ENCODE data around the gene RAB23.
A peak's percentile ranks its signal among the peaks of the same experiment; 100 is the strongest.

Gene RAB23

GRCh38 chr6:57222743-57223077 lies 603 bp upstream of the RAB23 start:
- CTCF ChIA-PET, result interaction anchor here (1.2 to 1.4 kb wide), 4 partner anchors 11 to 95 kb away, joined by 3 to 4 read pairs (median 4); partner anchors contain the start of gene PRIM2
- TF ChIP-seq, protein P1, sequence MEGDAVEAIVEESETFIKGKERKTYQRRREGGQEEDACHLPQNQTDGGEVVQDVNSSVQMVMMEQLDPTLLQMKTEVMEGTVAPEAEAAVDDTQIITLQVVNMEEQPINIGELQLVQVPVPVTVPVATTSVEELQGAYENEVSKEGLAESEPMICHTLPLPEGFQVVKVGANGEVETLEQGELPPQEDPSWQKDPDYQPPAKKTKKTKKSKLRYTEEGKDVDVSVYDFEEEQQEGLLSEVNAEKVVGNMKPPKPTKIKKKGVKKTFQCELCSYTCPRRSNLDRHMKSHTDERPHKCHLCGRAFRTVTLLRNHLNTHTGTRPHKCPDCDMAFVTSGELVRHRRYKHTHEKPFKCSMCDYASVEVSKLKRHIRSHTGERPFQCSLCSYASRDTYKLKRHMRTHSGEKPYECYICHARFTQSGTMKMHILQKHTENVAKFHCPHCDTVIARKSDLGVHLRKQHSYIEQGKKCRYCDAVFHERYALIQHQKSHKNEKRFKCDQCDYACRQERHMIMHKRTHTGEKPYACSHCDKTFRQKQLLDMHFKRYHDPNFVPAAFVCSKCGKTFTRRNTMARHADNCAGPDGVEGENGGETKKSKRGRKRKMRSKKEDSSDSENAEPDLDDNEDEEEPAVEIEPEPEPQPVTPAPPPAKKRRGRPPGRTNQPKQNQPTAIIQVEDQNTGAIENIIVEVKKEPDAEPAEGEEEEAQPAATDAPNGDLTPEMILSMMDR (IDR thresholded peaks at IDR 0.05; ENCODE audit: control extremely low read depth, extremely low read depth, low read depth, missing control alignments), result no peak
- no peak for DNase-seq (ENCODE audit: extremely low spot score)
- POLR2A ChIA-PET, result no interaction called here

- POLR2A ChIA-PET, result interaction anchor here (0.6 to 0.8 kb wide), 2 partner anchors 49 to 63 kb away, joined by 3 to 4 read pairs; partner anchors contain the start of gene BAG2
- TF ChIP-seq, protein P1 (IDR thresholded peaks at IDR 0.05; ENCODE audit: control extremely low read depth, extremely low read depth, low read depth, missing control alignments), result no peak
- DNase-seq (ENCODE audit: extremely low spot score), result peak; percentile 69
- CTCF ChIA-PET, result interaction anchor here (1.0 to 1.7 kb wide), 14 partner anchors 9 to 317 kb away, joined by 3 to 6 read pairs (median 3); partner anchors contain the start of gene PRIM2
These were observed 744 bp downstream of the RAB23 start for GRCh38 chr6:57221191-57221935.

DNA sequence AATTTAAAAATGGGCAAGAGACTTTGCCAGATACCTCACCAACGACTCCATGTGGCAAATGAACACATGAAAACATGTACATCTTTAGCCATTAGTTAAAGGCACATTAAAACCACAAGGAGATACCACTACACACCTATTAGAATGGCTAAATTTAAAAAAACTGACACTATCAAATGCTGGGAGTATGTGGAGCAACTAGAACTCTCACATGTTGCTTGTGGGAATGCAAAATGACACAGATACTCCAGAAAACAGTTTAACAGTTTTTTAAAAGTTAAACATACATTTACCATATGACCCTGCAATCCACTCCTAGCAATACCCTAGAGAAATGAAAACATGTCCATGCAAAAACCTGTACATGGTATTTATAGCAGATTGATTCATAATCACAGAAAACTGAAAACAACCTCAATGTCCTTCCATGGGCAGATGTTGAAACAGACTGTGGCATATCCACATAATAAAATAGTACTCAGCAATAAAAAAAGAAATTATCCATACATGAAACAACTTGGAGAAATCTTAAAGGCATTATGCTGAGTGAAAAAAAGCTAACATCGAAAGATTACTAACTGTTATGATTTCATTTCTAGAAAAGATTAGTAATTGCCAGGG lies 1.9 kb downstream of the RAB23 start:
- TF ChIP-seq, protein P1 (IDR thresholded peaks at IDR 0.05; ENCODE audit: control extremely low read depth, extremely low read depth, low read depth, missing control alignments), result no peak
- DNase-seq (ENCODE audit: extremely low spot score), result no peak
- POLR2A ChIA-PET, result no interaction called here
- CTCF ChIA-PET, result interaction anchor here (1.0 to 1.7 kb wide), 3 partner anchors 13 to 316 kb away, joined by 4 read pairs; no protein-coding TSS in a partner anchor

- no peak for DNase-seq (ENCODE audit: extremely low spot score)
- ChIA-PET CTCF (no interaction called here), POLR2A (no interaction called here)
- TF ChIP-seq, protein P1 (IDR thresholded peaks at IDR 0.05; ENCODE audit: control extremely low read depth, extremely low read depth, low read depth, missing control alignments), result no peak
These were observed 4.8 kb downstream of the RAB23 start for GRCh38 chr6:57217270-57217669.

GRCh38 chr6:57216235-57217101 lies 5.6 kb downstream of the RAB23 start:
- DNase-seq (ENCODE audit: extremely low spot score), result no peak
- ChIA-PET POLR2A (no interaction called here), CTCF (interaction anchor here (2.1 kb wide), 1 partner anchor 11 kb away, joined by 4 read pairs; no protein-coding TSS in a partner anchor)
- TF ChIP-seq, protein P1 (IDR thresholded peaks at IDR 0.05; ENCODE audit: control extremely low read depth, extremely low read depth, low read depth, missing control alignments), result no peak

GRCh38 chr6:57215260-57215659 lies 6.8 kb downstream of the RAB23 start:
- POLR2A ChIA-PET, result no interaction called here
- no peak for DNase-seq (ENCODE audit: extremely low spot score)
- CTCF ChIA-PET, result interaction anchor here (2.1 kb wide), 1 partner anchor 9 kb away, joined by 4 read pairs; no protein-coding TSS in a partner anchor
- TF ChIP-seq, protein P1 (IDR thresholded peaks at IDR 0.05; ENCODE audit: control extremely low read depth, extremely low read depth, low read depth, missing control alignments), result no peak
